Femur (tissue), 1 donor: ENCODE data around the gene GSTM2.

ENCODE experiments used
- DNase-seq: peaks from one replicate; pipeline ENCODE4 v3.0.0-alpha.2; 2017

Gene GSTM2

GRCh38 chr1:109718495-109718894, 50.6 kb downstream of the GSTM2 start:
- no peak for DNase-seq

- no peak for DNase-seq
These were observed 51.5 kb downstream of the GSTM2 start for GRCh38 chr1:109719337-109719837.

- no peak for DNase-seq
These were observed 53.2 kb downstream of the GSTM2 start for GRCh38 chr1:109721042-109721441.

GRCh38 chr1:109721971-109722370, 54.1 kb downstream of the GSTM2 start:
- no peak for DNase-seq

GRCh38 chr1:109722908-109723691, 55.2 kb downstream of the GSTM2 start:
- no peak for DNase-seq
